SK-N-SH (cell line): ENCODE measurements around the gene DSCAML1. TPM values are rescaled to one million over a fixed set of nuclear protein-coding genes. Genes with fewer than 3 reads are reported as not detected.

ENCODE experiments used
- CTCF ChIA-PET: fragments of 300-600, 350-600 bp; formaldehyde crosslinking; extraction: SDS; loops from one replicate; lab custom pipeline; 2021; lab: Yijun Ruan, JAX
- POLR2A ChIA-PET: fragments of 350-600 bp; sonication (Branson Sonifier 250); formaldehyde crosslinking; extraction: SDS; loops from one replicate; lab custom pipeline; 2020; ENCODE audit warnings: antibody characterized with exemption, inconsistent platforms; lab: Yijun Ruan, JAX
- DNase-seq: peaks from one replicate; pipeline ENCODE4 v3.0.0; 2012
- H2AFZ ChIP-seq: fragments of 200-600 bp; sonication (generic); 2 replicates; pipeline ENCODE4 v1.8.1; 2016; ENCODE audit warnings: antibody characterized with exemption, mild to moderate bottlenecking, low read depth
- H3F3A ChIP-seq: fragments of 200-600 bp; sonication (generic); replicated peaks from 2 replicates; pipeline ENCODE3; 2016; ENCODE audit warnings: antibody characterized with exemption, mild to moderate bottlenecking; ENCODE audit not compliant: insufficient read depth
- H3K27ac ChIP-seq, 2 experiments: fragments of 200-500 bp in 1 of 2; fragments of 200-600 bp in 1 of 2; sonication (Bioruptor generic) in 1 of 2; sonication (generic), shearing (Covaris generic) in 1 of 2; 2 replicates each; pipeline versions ENCODE4 v1.5.1 to v1.6.1; 2014 to 2016; ENCODE audit warnings: low read depth in 2 of 2, inconsistent platforms in 1 of 2, low read length in 1 of 2, mild to moderate bottlenecking in 1 of 2, mixed read lengths in 1 of 2
- H3K27me3 ChIP-seq: fragments of 200-600 bp; sonication (generic), shearing (Covaris generic); 2 replicates; pipeline ENCODE4 v1.6.1; 2016; ENCODE audit warnings: mixed run types; ENCODE audit not compliant: insufficient read depth
- H3K36me3 ChIP-seq, 2 experiments: fragments of 200-500 bp in 1 of 2; fragments of 200-600 bp in 1 of 2; sonication (Bioruptor generic) in 1 of 2; sonication (generic) in 1 of 2; replicated peaks in 1 of 2; 2 replicates each; pipeline versions ENCODE3 to v1.5.1; 2014 to 2016; ENCODE audit warnings: low read length in 1 of 2, mild to moderate bottlenecking in 1 of 2; ENCODE audit not compliant: insufficient read depth in 2 of 2, control insufficient read depth in 1 of 2
- H3K4me1 ChIP-seq, 2 experiments: fragments of 200-500 bp in 1 of 2; fragments of 200-600 bp in 1 of 2; sonication (Bioruptor generic) in 1 of 2; sonication (generic), shearing (Covaris generic) in 1 of 2; 2 replicates each; pipeline versions ENCODE4 v1.5.1 to v1.6.1; 2014 to 2016; ENCODE audit warnings: low read depth in 1 of 2, low read length in 1 of 2, mixed run types in 1 of 2; ENCODE audit not compliant: insufficient read depth in 2 of 2, control insufficient read depth in 1 of 2
- H3K4me2 ChIP-seq: fragments of 200-600 bp; sonication (generic), shearing (Covaris generic); 2 replicates; pipeline ENCODE4 v1.6.1; 2017; ENCODE audit warnings: mixed run types
- H3K4me3 ChIP-seq, 2 experiments: fragments of 200-500 bp in 1 of 2; fragments of 200-600 bp in 1 of 2; sonication (Bioruptor generic) in 1 of 2; sonication (generic), shearing (Covaris generic) in 1 of 2; 2 replicates each; pipeline versions ENCODE4 v1.5.1 to v1.8.1; 2014 to 2016; ENCODE audit warnings: low read depth in 2 of 2, inconsistent platforms in 1 of 2, low read length in 1 of 2, mild to moderate bottlenecking in 1 of 2, mixed read lengths in 1 of 2, moderate library complexity in 1 of 2
- H3K79me2 ChIP-seq: fragments of 200-600 bp; sonication (generic); 2 replicates; pipeline ENCODE4 v1.8.1; 2017; ENCODE audit warnings: mild to moderate bottlenecking; ENCODE audit not compliant: insufficient read depth
- H3K9ac ChIP-seq: fragments of 200-600 bp; sonication (generic); 2 replicates; pipeline ENCODE4 v1.6.1; 2017; ENCODE audit warnings: mixed run types
- H3K9me2 ChIP-seq: fragments of 200-600 bp; sonication (generic); 2 replicates; pipeline ENCODE4 v1.6.1; 2017; ENCODE audit warnings: mixed run types
- H3K9me3 ChIP-seq: fragments of 200-600 bp; sonication (generic); 2 replicates; pipeline ENCODE4 v1.6.1; 2017; ENCODE audit warnings: mixed run types, mild to moderate bottlenecking, moderate library complexity
- H4K20me1 ChIP-seq: fragments of 200-600 bp; sonication (generic); 2 replicates; pipeline ENCODE4 v1.6.1; 2017; ENCODE audit warnings: mild to moderate bottlenecking, mixed run types; ENCODE audit not compliant: insufficient read depth
- CTCF ChIP-seq: fragments of 200-600 bp; sonication (generic); IDR thresholded peaks from 2 replicates; pipeline ENCODE4 v1.6.1; 2017; ENCODE audit warnings: antibody characterized with exemption, mild to moderate bottlenecking, moderate library complexity
- ELF1 ChIP-seq: IDR thresholded peaks from 2 replicates; pipeline ENCODE4 v1.4.0; 2012
- EZH2phosphoT487 ChIP-seq: fragments of 200-600 bp; sonication (generic); IDR thresholded peaks from 2 replicates; pipeline ENCODE4 v1.6.1; 2017; ENCODE audit warnings: low read depth, mixed run types, mild to moderate bottlenecking, antibody characterized with exemption, moderate library complexity, borderline replicate concordance
- FOSL2 ChIP-seq: IDR thresholded peaks from 2 replicates; pipeline ENCODE4 v1.4.0; 2012; ENCODE audit warnings: low read depth, mild to moderate bottlenecking, moderate library complexity, borderline replicate concordance
- FOXJ3 ChIP-seq: sonication (generic); formaldehyde crosslinking; IDR thresholded peaks from 2 replicates; pipeline ENCODE4 v1.5.1; 2020; ENCODE audit warnings: mild to moderate bottlenecking, missing genetic modification reagents
- GABPA ChIP-seq: IDR thresholded peaks from 2 replicates; pipeline ENCODE4 v1.4.0; 2012; ENCODE audit warnings: low read depth, mild to moderate bottlenecking
- GATA2 ChIP-seq: sonication (generic); formaldehyde crosslinking; IDR thresholded peaks from 2 replicates; pipeline ENCODE4 v1.5.0; 2020; ENCODE audit warnings: mild to moderate bottlenecking, missing genetic modification reagents
- JUND ChIP-seq: IDR thresholded peaks from 2 replicates; pipeline ENCODE4 v1.4.0; 2012
- MAX ChIP-seq: IDR thresholded peaks from 2 replicates; pipeline ENCODE4 v1.4.0; 2012; ENCODE audit warnings: low read depth
- MEF2A ChIP-seq: IDR thresholded peaks from 2 replicates; pipeline ENCODE4 v1.4.0; 2012; ENCODE audit warnings: low read depth, borderline replicate concordance
- POLR2AphosphoS5 ChIP-seq: IDR thresholded peaks from 2 replicates; pipeline ENCODE4 v1.6.1; 2012; ENCODE audit warnings: low read depth, low read length
- RAD21 ChIP-seq: IDR thresholded peaks from 2 replicates; pipeline ENCODE4 v1.6.1; 2012; ENCODE audit warnings: mild to moderate bottlenecking, low read length
- REST ChIP-seq: IDR thresholded peaks from 2 replicates; pipeline ENCODE4 v1.6.1; 2012; ENCODE audit warnings: mild to moderate bottlenecking, low read depth, low read length, moderate library complexity
- RXRA ChIP-seq: IDR thresholded peaks from 2 replicates; pipeline ENCODE4 v1.4.0; 2012; ENCODE audit warnings: low read depth, mild to moderate bottlenecking, borderline replicate concordance
- SMC3 ChIP-seq: IDR thresholded peaks from 2 replicates; pipeline ENCODE4 v1.6.1; 2012; ENCODE audit warnings: low read depth, low read length, improper control_type of control experiment
- TAF1 ChIP-seq: IDR thresholded peaks from 2 replicates; pipeline ENCODE4 v1.6.1; 2012; ENCODE audit warnings: low read depth, mild to moderate bottlenecking, low read length, moderate library complexity, borderline replicate concordance
- YY1 ChIP-seq: IDR thresholded peaks from 2 replicates; pipeline ENCODE4 v1.4.0; 2012; ENCODE audit warnings: low read depth, mild to moderate bottlenecking
- ZBTB33 ChIP-seq: IDR thresholded peaks from 2 replicates; pipeline ENCODE4 v1.4.0; 2012; ENCODE audit warnings: low read depth, borderline replicate concordance
- WGBS: methylation state at CpG from one replicate; pipeline ENCODE4 v1.1.6; 2017; ENCODE audit warnings: low lambda C conversion rate; 5-methylcytosine and 5-hydroxymethylcytosine counted together
- polyA plus RNA-seq, 3 experiments: library from polyadenylated mRNA; depleted of rRNA; stranded (reverse); fragments of >200 nt; gene quantifications; 2 replicates each; pipeline ENCODE4 v1.2.3, GENCODE V29; 2012
- TF ChIP-seq, protein P1 (sequence below): fragments of 150-350 bp; IDR thresholded peaks from 2 replicates; pipeline ENCODE4 v1.6.1; 2017; ENCODE audit warnings: antibody characterized with exemption, low read length, low read depth, borderline replicate concordance
- TF ChIP-seq, protein P2 (sequence below): IDR thresholded peaks from 2 replicates; pipeline ENCODE4; 2012

Gene DSCAML1
- polyA plus RNA-seq, 1 of the 3 experiments (the other 2 are of a cell fraction) = not detected

DNA sequence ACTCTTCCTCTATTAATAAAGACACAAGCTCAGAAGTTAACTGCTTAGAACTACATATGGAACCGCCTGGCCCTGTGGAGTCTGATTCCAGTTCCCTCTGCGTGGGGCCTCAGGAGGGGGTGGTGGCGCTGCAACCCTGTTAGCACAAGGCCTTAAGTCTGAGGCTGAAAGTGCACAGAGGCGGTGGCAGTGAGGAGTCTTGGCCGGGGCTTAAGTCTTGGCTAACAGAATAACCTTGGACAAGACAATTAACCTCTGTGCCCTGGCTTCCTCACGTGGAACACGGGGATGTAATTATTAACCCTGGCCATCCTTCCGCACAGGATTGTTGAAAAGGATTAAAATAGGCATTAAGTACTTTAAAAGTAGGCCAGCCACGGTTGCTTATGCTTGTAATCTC, 277.8 kb downstream of the DSCAML1 start:
- TF ChIP-seq YY1 = no peak
- TF ChIP-seq SMC3 = no peak
- TF ChIP-seq RXRA = no peak
- no peak for TF ChIP-seq MEF2A
- TF ChIP-seq RAD21 = no peak
- TF ChIP-seq ELF1 = no peak
- TF ChIP-seq CTCF = no peak
- no peak for TF ChIP-seq GATA2 (CRISPR knock-in tag)
- TF ChIP-seq FOSL2 = no peak
- TF ChIP-seq REST = no peak
- TF ChIP-seq FOXJ3 = no peak
- TF ChIP-seq EZH2phosphoT487 = no peak
- no peak for TF ChIP-seq POLR2AphosphoS5
- no peak for TF ChIP-seq MAX
- TF ChIP-seq, protein P1, sequence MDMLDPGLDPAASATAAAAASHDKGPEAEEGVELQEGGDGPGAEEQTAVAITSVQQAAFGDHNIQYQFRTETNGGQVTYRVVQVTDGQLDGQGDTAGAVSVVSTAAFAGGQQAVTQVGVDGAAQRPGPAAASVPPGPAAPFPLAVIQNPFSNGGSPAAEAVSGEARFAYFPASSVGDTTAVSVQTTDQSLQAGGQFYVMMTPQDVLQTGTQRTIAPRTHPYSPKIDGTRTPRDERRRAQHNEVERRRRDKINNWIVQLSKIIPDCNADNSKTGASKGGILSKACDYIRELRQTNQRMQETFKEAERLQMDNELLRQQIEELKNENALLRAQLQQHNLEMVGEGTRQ = no peak
- TF ChIP-seq TAF1 = no peak
- no peak for TF ChIP-seq GABPA
- TF ChIP-seq, protein P2, sequence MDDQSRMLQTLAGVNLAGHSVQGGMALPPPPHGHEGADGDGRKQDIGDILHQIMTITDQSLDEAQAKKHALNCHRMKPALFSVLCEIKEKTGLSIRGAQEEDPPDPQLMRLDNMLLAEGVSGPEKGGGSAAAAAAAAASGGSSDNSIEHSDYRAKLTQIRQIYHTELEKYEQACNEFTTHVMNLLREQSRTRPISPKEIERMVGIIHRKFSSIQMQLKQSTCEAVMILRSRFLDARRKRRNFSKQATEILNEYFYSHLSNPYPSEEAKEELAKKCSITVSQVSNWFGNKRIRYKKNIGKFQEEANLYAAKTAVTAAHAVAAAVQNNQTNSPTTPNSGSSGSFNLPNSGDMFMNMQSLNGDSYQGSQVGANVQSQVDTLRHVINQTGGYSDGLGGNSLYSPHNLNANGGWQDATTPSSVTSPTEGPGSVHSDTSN = no peak
- TF ChIP-seq ZBTB33 = no peak
- no peak for TF ChIP-seq JUND
- H3K4me1 ChIP-seq = peaks cover 0 to 20% of the 10 kb centered on the region in 2 experiments; a peak in 2 of 4 replicates
- ChIA-PET POLR2A (no interaction called here), CTCF (no interaction called here)
- H3K36me3 ChIP-seq = no peaks in the 10 kb centered on the region
- H3K9ac ChIP-seq = no peak overlapping the region
- no peak for DNase-seq
- 60% methylated on average over 9 of the region's 9 CpGs for WGBS
- no peaks in the 10 kb centered on the region for H3K79me2 ChIP-seq
- no peaks in the 10 kb centered on the region for H3K27me3 ChIP-seq
- H3K9me2 ChIP-seq = no peaks in the 10 kb centered on the region
- no peaks in the 10 kb centered on the region for H3F3A ChIP-seq
- no peak overlapping the region for H3K27ac ChIP-seq
- no peak overlapping the region for H2AFZ ChIP-seq
- no peak overlapping the region for H3K4me3 ChIP-seq
- no peaks in the 10 kb centered on the region for H3K9me3 ChIP-seq
- H3K4me2 ChIP-seq = no peak overlapping the region
- H4K20me1 ChIP-seq = no peaks in the 10 kb centered on the region
